IPS-NIHi11 (cell line): ENCODE results near the gene ABCB4.
"Not testable (repeated sequence)": the region's sequence is repeated elsewhere in the genome, so short reads cannot be mapped to it uniquely, and the experiment has no call there.

Source experiments
- DNase-seq: peaks from one replicate; pipeline ENCODE4 v3.0.0; 2012; ENCODE audit warnings: mixed read lengths, low spot score

Gene ABCB4

GRCh38 chr7:87474533-87475358 is 734 bp downstream of the ABCB4 start:
- DNase-seq = peak; percentile 8

- DNase-seq = no peak
Observed at GRCh38 chr7:87473986-87474385, 1.5 kb downstream of the ABCB4 start.

- DNase-seq = no peak
Observed at GRCh38 chr7:87473192-87473591, 2.3 kb downstream of the ABCB4 start.

GRCh38 chr7:87471473-87471872 is 4.0 kb downstream of the ABCB4 start:
- no peak for DNase-seq

GRCh38 chr7:87469204-87469603 is 6.3 kb downstream of the ABCB4 start:
- not testable (repeated sequence) for DNase-seq

GRCh38 chr7:87465534-87465880 is 10.0 kb downstream of the ABCB4 start:
- DNase-seq = not testable (repeated sequence)

- not testable (repeated sequence) for DNase-seq
Observed at GRCh38 chr7:87464830-87465533, 10.5 kb downstream of the ABCB4 start.

GRCh38 chr7:87463982-87464381 is 11.5 kb downstream of the ABCB4 start:
- DNase-seq = no peak

GRCh38 chr7:87460444-87460843 is 15.0 kb downstream of the ABCB4 start:
- DNase-seq = not testable (repeated sequence)

- no peak for DNase-seq
Observed at GRCh38 chr7:87459941-87460340, 15.5 kb downstream of the ABCB4 start.

- no peak for DNase-seq
Observed at GRCh38 chr7:87458148-87458547, 17.3 kb downstream of the ABCB4 start.

- DNase-seq = no peak
Observed at GRCh38 chr7:87456247-87456646, 19.2 kb downstream of the ABCB4 start.

GRCh38 chr7:87452279-87452678 is 23.2 kb downstream of the ABCB4 start:
- DNase-seq = no peak

GRCh38 chr7:87451187-87451586 is 24.3 kb downstream of the ABCB4 start:
- DNase-seq = no peak

GRCh38 chr7:87450706-87451105 is 24.8 kb downstream of the ABCB4 start:
- DNase-seq = no peak

- DNase-seq = no peak
Observed at GRCh38 chr7:87448388-87448787, 27.1 kb downstream of the ABCB4 start.

GRCh38 chr7:87447116-87447635 is 28.3 kb downstream of the ABCB4 start:
- DNase-seq = no peak

GRCh38 chr7:87445897-87446296 is 29.6 kb downstream of the ABCB4 start:
- no peak for DNase-seq

GRCh38 chr7:87435546-87435945 is 39.9 kb downstream of the ABCB4 start:
- peak; percentile 26 for DNase-seq

- DNase-seq = no peak
Observed at GRCh38 chr7:87432536-87432935, 42.9 kb downstream of the ABCB4 start.

GRCh38 chr7:87427288-87427687 is 48.2 kb downstream of the ABCB4 start:
- no peak for DNase-seq

- DNase-seq = no peak
Observed at GRCh38 chr7:87426160-87426559, 49.3 kb downstream of the ABCB4 start.

GRCh38 chr7:87424075-87424474 is 51.4 kb downstream of the ABCB4 start:
- no peak for DNase-seq
